ENCODE results near the gene CDY1.
"Not testable (repeated sequence)": the region's sequence is repeated elsewhere in the genome, so short reads cannot be mapped to it uniquely, and the experiment has no call there.

CDY1 gene, protein sequence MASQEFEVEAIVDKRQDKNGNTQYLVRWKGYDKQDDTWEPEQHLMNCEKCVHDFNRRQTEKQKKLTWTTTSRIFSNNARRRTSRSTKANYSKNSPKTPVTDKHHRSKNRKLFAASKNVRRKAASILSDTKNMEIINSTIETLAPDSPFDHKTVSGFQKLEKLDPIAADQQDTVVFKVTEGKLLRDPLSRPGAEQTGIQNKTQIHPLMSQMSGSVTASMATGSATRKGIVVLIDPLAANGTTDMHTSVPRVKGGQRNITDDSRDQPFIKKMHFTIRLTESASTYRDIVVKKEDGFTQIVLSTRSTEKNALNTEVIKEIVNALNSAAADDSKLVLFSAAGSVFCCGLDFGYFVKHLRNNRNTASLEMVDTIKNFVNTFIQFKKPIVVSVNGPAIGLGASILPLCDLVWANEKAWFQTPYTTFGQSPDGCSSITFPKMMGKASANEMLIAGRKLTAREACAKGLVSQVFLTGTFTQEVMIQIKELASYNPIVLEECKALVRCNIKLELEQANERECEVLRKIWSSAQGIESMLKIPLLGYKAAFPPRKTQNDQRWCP

DNA sequence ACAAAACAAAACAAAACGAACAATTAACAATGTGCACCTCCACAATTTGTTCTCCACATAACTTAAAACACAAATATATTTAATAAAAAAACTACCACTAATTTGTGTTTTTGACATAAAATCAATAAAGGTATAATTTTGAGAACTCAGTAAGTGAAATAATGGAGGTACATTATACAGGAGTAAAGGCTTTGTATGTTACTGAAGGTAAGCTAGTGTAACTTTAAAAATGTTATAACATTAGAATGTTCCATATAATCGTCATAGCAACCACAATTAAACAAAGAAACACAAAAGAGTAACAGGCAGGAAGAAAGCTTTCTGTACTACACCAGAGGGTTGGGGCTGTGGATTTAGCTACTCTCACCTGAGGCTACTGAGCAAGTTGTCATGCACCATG lies at the start of gene CDY1:
Gene CDY1, plus strand, starts transcription at position 301 of the 400 bp plus-strand sequence. CDS start 326 bp downstream, outside the sequence.
- not testable (repeated sequence) for TF ChIP-seq NFIC (IDR thresholded peaks at IDR 0.05); ZBTB7A (IDR thresholded peaks at IDR 0.05; ENCODE audit: low read depth)
- TF ChIP-seq, protein P1, sequence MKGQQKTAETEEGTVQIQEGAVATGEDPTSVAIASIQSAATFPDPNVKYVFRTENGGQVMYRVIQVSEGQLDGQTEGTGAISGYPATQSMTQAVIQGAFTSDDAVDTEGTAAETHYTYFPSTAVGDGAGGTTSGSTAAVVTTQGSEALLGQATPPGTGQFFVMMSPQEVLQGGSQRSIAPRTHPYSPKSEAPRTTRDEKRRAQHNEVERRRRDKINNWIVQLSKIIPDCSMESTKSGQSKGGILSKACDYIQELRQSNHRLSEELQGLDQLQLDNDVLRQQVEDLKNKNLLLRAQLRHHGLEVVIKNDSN (IDR thresholded peaks at IDR 0.05), result not testable (repeated sequence)

All from Ishikawa (cell line).